Panc1 (cell line): ENCODE results near the gene GUSB. TPM values are rescaled to one million over a fixed set of nuclear protein-coding genes. Genes with fewer than 3 reads are reported as not detected.
"Not testable (repeated sequence)": the region's sequence is repeated elsewhere in the genome, so short reads cannot be mapped to it uniquely, and the experiment has no call there.

Source experiments
- ATAC-seq: fragments of 200-7000 bp; cut with Tn5 transposase; 2 replicates; pipeline ENCODE4 v1.9.1; 2020; ENCODE audit warnings: mild to moderate bottlenecking, moderate library complexity
- BruUV-seq: library from RNA; stranded (reverse); fragments of 400-500 nt; replicated peaks from 2 replicates; lab custom pipeline; 2021; lab: Mats Ljungman, UMichigan
- CTCF ChIA-PET: fragments of 300-600 bp; sonication (Branson Sonifier 250); formaldehyde crosslinking; loops from one replicate; lab custom pipeline; 2022; ENCODE audit warnings: antibody characterized with exemption; lab: Charles Lee
- POLR2A ChIA-PET: fragments of 300-600 bp; sonication (Branson Sonifier 250); formaldehyde crosslinking; loops from one replicate; lab custom pipeline; 2022; ENCODE audit warnings: antibody characterized with exemption; lab: Charles Lee
- DNase-seq: peaks from one replicate; pipeline ENCODE4 v3.0.0-alpha.2; 2010; ENCODE audit warnings: low read depth, low spot score
- H3K27ac ChIP-seq: 2 replicates; pipeline ENCODE4 v1.5.1; 2011; ENCODE audit warnings: mild to moderate bottlenecking, low read length, inconsistent platforms
- H3K27me3 ChIP-seq: fragments of 200-500 bp; sonication (Bioruptor generic); 2 replicates; pipeline ENCODE4 v1.6.0; 2014; ENCODE audit warnings: low read length, inconsistent platforms; ENCODE audit not compliant: control insufficient read depth, insufficient read depth
- H3K36me3 ChIP-seq: fragments of 200-500 bp; sonication (Bioruptor generic); 2 replicates; pipeline ENCODE4 v1.5.1; 2014; ENCODE audit warnings: inconsistent platforms, mild to moderate bottlenecking, low read length, moderate library complexity; ENCODE audit not compliant: control insufficient read depth, insufficient read depth
- H3K4me1 ChIP-seq: 2 replicates; pipeline ENCODE4 v1.5.1; 2011; ENCODE audit warnings: inconsistent platforms, mild to moderate bottlenecking, low read length, moderate library complexity; ENCODE audit not compliant: control insufficient read depth, insufficient read depth
- H3K4me3 ChIP-seq, 2 experiments: 2 replicates each; pipeline ENCODE4 v1.5.1; 2011 to 2012; ENCODE audit warnings: low read depth in 2 of 2, low read length in 2 of 2, mild to moderate bottlenecking in 2 of 2, inconsistent platforms in 1 of 2, moderate library complexity in 1 of 2
- H3K9me3 ChIP-seq: fragments of 200-500 bp; sonication (Bioruptor generic); 2 replicates; pipeline ENCODE4 v1.5.1; 2014; ENCODE audit warnings: low read depth, mild to moderate bottlenecking, inconsistent platforms, low read length, moderate library complexity; ENCODE audit not compliant: control insufficient read depth, insufficient read depth
- CTCF ChIP-seq: fragments of 450-650 bp; IDR thresholded peaks from 2 replicates; pipeline ENCODE4 v1.5.1; 2017; ENCODE audit warnings: mild to moderate bottlenecking
- POLR2AphosphoS5 ChIP-seq: IDR thresholded peaks from 2 replicates; pipeline ENCODE4 v1.6.1; 2012; ENCODE audit warnings: mild to moderate bottlenecking, low read depth, low read length, moderate library complexity
- REST ChIP-seq, 2 experiments: IDR thresholded peaks; 2 replicates each; pipeline ENCODE4 v1.6.1; 2011 to 2012; ENCODE audit warnings: low read depth in 2 of 2, control low read depth in 1 of 2, low read length in 1 of 2, mild to moderate bottlenecking in 1 of 2, moderate library complexity in 1 of 2; ENCODE audit not compliant: insufficient read depth in 1 of 2
- SIN3A ChIP-seq: IDR thresholded peaks from 2 replicates; pipeline ENCODE4 v1.6.1; 2012; ENCODE audit warnings: low read depth, mild to moderate bottlenecking, low read length, moderate library complexity, borderline replicate concordance; ENCODE audit not compliant: insufficient read depth
- TCF7L2 ChIP-seq: IDR thresholded peaks from 2 replicates; pipeline ENCODE4 v1.6.1; 2011; ENCODE audit warnings: mild to moderate bottlenecking, low read depth, low read length, inconsistent platforms
- in situ Hi-C: cut with HindIII; loops from 2 replicates; pipeline ENCODE4 v1.10.0; 2016; ENCODE audit warnings: low sequenced_read_pairs, low pct_unique_long_range_greater_than_20kb
- intact Hi-C: fragments of 100-400 bp; cut with micrococcal nuclease; formaldehyde crosslinking; loops from one replicate; pipeline ENCODE4 v1.10.0; 2022; ENCODE audit not compliant: unreplicated experiment
- total RNA-seq: library from RNA; stranded (reverse); gene quantifications from one replicate; pipeline ENCODE4 v1.2.1, GENCODE V29; 2021; ENCODE audit not compliant: unreplicated experiment

Gene GUSB
- total RNA-seq, 1 experiment from 2014 or later = 47.4 TPM

- no TSS peak for BruUV-seq
- in situ Hi-C loops = no loop called here
Observed at GRCh38 chr7:65951837-65952578, 30.0 kb downstream of the GUSB start.

GRCh38 chr7:65946904-65947303, 35.1 kb downstream of the GUSB start:
- intact Hi-C loops = no loop called here
- Histone ChIP-seq H3K27me3 (no peaks in the 10 kb centered on the region), H3K27ac (no peak overlapping the region), H3K4me1 (no peaks in the 10 kb centered on the region), H3K36me3 (no peaks in the 10 kb centered on the region), H3K4me3 (no peak overlapping the region), H3K9me3 (no peaks in the 10 kb centered on the region)
- no TSS peak for BruUV-seq
- ChIA-PET POLR2A (no interaction called here), CTCF (no interaction called here)
- ATAC-seq (no peak; the same call in 1 of the 2 replicates), DNase-seq (peak; percentile 30)
- TF ChIP-seq REST (IDR thresholded peaks at IDR 0.05; ENCODE audit: insufficient read depth in 1 of 2, low read depth in 2 of 2, low read length in 1 of 2) (no peak), POLR2AphosphoS5 (no peak), CTCF (no peak), SIN3A (no peak)
- in situ Hi-C loops = no loop called here

More at GRCh38 chr7:65951837-65952578, 30.0 kb downstream of the GUSB start:
- no peaks in the 10 kb centered on the region for H3K4me1 ChIP-seq
- H3K9me3 ChIP-seq = no peaks in the 10 kb centered on the region
- TF ChIP-seq TCF7L2 = no peak
- no peak for TF ChIP-seq REST (IDR thresholded peaks at IDR 0.05; ENCODE audit: insufficient read depth in 1 of 2, low read depth in 2 of 2, low read length in 1 of 2)
- no peak for TF ChIP-seq CTCF
- no peak for TF ChIP-seq SIN3A
- no peak for TF ChIP-seq POLR2AphosphoS5
- DNase-seq = no peak
- no peak overlapping the region for H3K27ac ChIP-seq
- ATAC-seq = no peak
- peaks cover 5% of the 10 kb centered on the region; the same call in 1 of the 2 replicates for H3K36me3 ChIP-seq
- no peak overlapping the region for H3K4me3 ChIP-seq
- ChIA-PET POLR2A (interaction anchor here (0.6 kb wide), 1 partner anchor 19 kb away, joined by 5 read pairs; no protein-coding TSS in a partner anchor), CTCF (no interaction called here)
- intact Hi-C loops = no loop called here
- no peaks in the 10 kb centered on the region for H3K27me3 ChIP-seq

GRCh38 chr7:65945787-65946186, 36.2 kb downstream of the GUSB start:
- H3K4me1 ChIP-seq, ATAC-seq, H3K27ac ChIP-seq, H3K9me3 ChIP-seq, CTCF ChIA-PET, H3K36me3 ChIP-seq, H3K27me3 ChIP-seq, H3K4me3 ChIP-seq, intact Hi-C loops, BruUV-seq, POLR2A ChIA-PET, DNase-seq, in situ Hi-C loops: not testable (repeated sequence)
